IMR-90 (cell line): ENCODE data around the gene PCARE. TPM values are rescaled to one million over a fixed set of nuclear protein-coding genes. Genes with fewer than 3 reads are reported as not detected.

Experiments
- ATAC-seq: fragments of 200-7000 bp; cut with Tn5 transposase; 2 replicates; pipeline ENCODE4 v1.9.1; 2020; ENCODE audit warnings: low read depth, mild to moderate bottlenecking, moderate library complexity
- BruUV-seq: library from RNA; stranded (reverse); fragments of 400-500 nt; replicated peaks from 2 replicates; lab custom pipeline; 2021; lab: Mats Ljungman, UMichigan
- CTCF ChIA-PET: fragments of 300-600 bp; formaldehyde crosslinking; extraction: SDS; loops from one replicate; lab custom pipeline; 2021; ENCODE audit warnings: antibody characterized with exemption; lab: Yijun Ruan, JAX
- POLR2A ChIA-PET: fragments of 300-600 bp; sonication (Branson Sonifier 250); formaldehyde crosslinking; loops from one replicate; lab custom pipeline; 2022; ENCODE audit warnings: antibody characterized with exemption; ENCODE audit not compliant: unreplicated experiment; lab: Charles Lee
- DNase-seq: peaks from one replicate; pipeline ENCODE4 v3.0.0; 2013
- H2AFZ ChIP-seq: replicated peaks from 2 replicates; pipeline ENCODE3; 2013; ENCODE audit warnings: low read length, mild to moderate bottlenecking; ENCODE audit not compliant: poor library complexity
- H2AK5ac ChIP-seq: 2 replicates; pipeline ENCODE4 v1.6.1; 2013; ENCODE audit warnings: low read depth, low read length, inconsistent platforms
- H2AK9ac ChIP-seq: replicated peaks from 2 replicates; pipeline ENCODE3; 2013; ENCODE audit warnings: mild to moderate bottlenecking, low read depth, low read length, moderate library complexity; ENCODE audit not compliant: poor library complexity
- H2BK120ac ChIP-seq: 2 replicates; pipeline ENCODE4 v1.6.1; 2013; ENCODE audit warnings: low read depth, low read length, inconsistent platforms
- H2BK15ac ChIP-seq: 3 replicates; pipeline ENCODE4 v1.6.1; 2013; ENCODE audit warnings: low read depth, low read length, inconsistent platforms
- H2BK20ac ChIP-seq: 2 replicates; pipeline ENCODE4 v1.6.1; 2013; ENCODE audit warnings: low read depth, mild to moderate bottlenecking, inconsistent platforms, low read length, moderate library complexity
- H2BK5ac ChIP-seq: 2 replicates; pipeline ENCODE4 v1.6.1; 2013; ENCODE audit warnings: mild to moderate bottlenecking, low read depth, low read length, inconsistent platforms; ENCODE audit not compliant: poor library complexity, severe bottlenecking
- H3K14ac ChIP-seq: replicated peaks from 2 replicates; pipeline ENCODE4 v1.6.1; 2013; ENCODE audit warnings: low read depth, low read length, inconsistent platforms
- H3K18ac ChIP-seq: 2 replicates; pipeline ENCODE4 v1.6.1; 2013; ENCODE audit warnings: low read depth, low read length, control low read depth
- H3K23ac ChIP-seq: 2 replicates; pipeline ENCODE4 v1.6.1; 2013; ENCODE audit warnings: low read depth, low read length, inconsistent platforms
- H3K27ac ChIP-seq: 2 replicates; pipeline ENCODE4 v1.5.1; 2013; ENCODE audit warnings: mild to moderate bottlenecking, control low read depth, low read length; ENCODE audit not compliant: insufficient read depth
- H3K27me3 ChIP-seq: 2 replicates; pipeline ENCODE4 v1.6.1; 2013; ENCODE audit warnings: low read length; ENCODE audit not compliant: control insufficient read depth, insufficient read depth
- H3K36me3 ChIP-seq: 2 replicates; pipeline ENCODE4 v1.6.1; 2013; ENCODE audit warnings: low read length, mixed read lengths; ENCODE audit not compliant: control insufficient read depth, insufficient read depth
- H3K4ac ChIP-seq: 2 replicates; pipeline ENCODE4 v1.6.1; 2013; ENCODE audit warnings: low read depth, low read length, inconsistent platforms
- H3K4me1 ChIP-seq: 2 replicates; pipeline ENCODE4 v1.6.1; 2013; ENCODE audit warnings: low read length, mixed read lengths; ENCODE audit not compliant: control insufficient read depth, insufficient read depth
- H3K4me2 ChIP-seq: 2 replicates; pipeline ENCODE4 v1.6.1; 2013; ENCODE audit warnings: low read depth, mild to moderate bottlenecking, control low read depth, low read length, moderate library complexity
- H3K4me3 ChIP-seq: 2 replicates; pipeline ENCODE4 v1.5.1; 2013; ENCODE audit warnings: low read depth, mild to moderate bottlenecking, control low read depth, low read length, moderate library complexity; ENCODE audit not compliant: insufficient read depth
- H3K56ac ChIP-seq: 2 replicates; pipeline ENCODE4 v1.6.1; 2013; ENCODE audit warnings: low read length, inconsistent platforms; ENCODE audit not compliant: insufficient read depth; ENCODE audit errors: extremely low read depth
- H3K79me1 ChIP-seq, 2 experiments: 2 replicates each; pipeline ENCODE4 v1.6.1; 2013; ENCODE audit warnings: low read length in 2 of 2, inconsistent platforms in 1 of 2, low read depth in 1 of 2
- H3K9ac ChIP-seq: 2 replicates; pipeline ENCODE4 v1.6.1; 2013; ENCODE audit warnings: low read depth, low read length, control low read depth
- H3K9me1 ChIP-seq: 2 replicates; pipeline ENCODE4 v1.6.1; 2013; ENCODE audit warnings: low read length, inconsistent platforms; ENCODE audit not compliant: insufficient read depth
- H3K9me3 ChIP-seq: 2 replicates; pipeline ENCODE4 v1.6.1; 2013; ENCODE audit warnings: low read length; ENCODE audit not compliant: control insufficient read depth, insufficient read depth
- H4K20me1 ChIP-seq: 2 replicates; pipeline ENCODE4 v1.6.1; 2013; ENCODE audit warnings: low read length, inconsistent platforms; ENCODE audit not compliant: insufficient read depth
- H4K5ac ChIP-seq: 2 replicates; pipeline ENCODE4 v1.6.1; 2013; ENCODE audit warnings: mild to moderate bottlenecking, low read depth, low read length, control low read depth
- H4K8ac ChIP-seq, 2 experiments: 2 replicates each; pipeline ENCODE4 v1.6.1; 2013; ENCODE audit warnings: low read depth in 2 of 2, low read length in 2 of 2, control low read depth in 1 of 2, inconsistent platforms in 1 of 2
- H4K91ac ChIP-seq: 2 replicates; pipeline ENCODE4 v1.6.1; 2013; ENCODE audit warnings: low read depth, low read length, inconsistent platforms; ENCODE audit not compliant: insufficient read depth
- BHLHE40 ChIP-seq: fragments of 150-350 bp; IDR thresholded peaks from 2 replicates; pipeline ENCODE4 v1.6.1; 2016; ENCODE audit warnings: mild to moderate bottlenecking, low read depth, low read length
- CEBPB ChIP-seq: IDR thresholded peaks from 2 replicates; pipeline ENCODE4 v1.6.1; 2012; ENCODE audit warnings: low read depth, low read length, improper control_type of control experiment
- CHD1 ChIP-seq: IDR thresholded peaks from 2 replicates; pipeline ENCODE4 v1.6.1; 2012; ENCODE audit warnings: low read depth, low read length, improper control_type of control experiment
- FOS ChIP-seq: fragments of 150-350 bp; IDR thresholded peaks from 2 replicates; pipeline ENCODE4 v1.6.1; 2016; ENCODE audit warnings: low read depth, low read length
- MAFK ChIP-seq: IDR thresholded peaks from 2 replicates; pipeline ENCODE4 v1.6.1; 2012; ENCODE audit warnings: low read depth, low read length, improper control_type of control experiment
- MAZ ChIP-seq: IDR thresholded peaks from 2 replicates; pipeline ENCODE4 v1.6.1; 2012; ENCODE audit warnings: low read depth, mild to moderate bottlenecking, low read length, improper control_type of control experiment, moderate library complexity, borderline replicate concordance
- MXI1 ChIP-seq: IDR thresholded peaks from 2 replicates; pipeline ENCODE4 v1.6.1; 2012; ENCODE audit warnings: low read depth, mild to moderate bottlenecking, low read length, moderate library complexity, borderline replicate concordance
- POLR2A ChIP-seq: IDR thresholded peaks from 2 replicates; pipeline ENCODE4 v1.6.1; 2012; ENCODE audit warnings: mild to moderate bottlenecking, low read depth, low read length
- RAD21 ChIP-seq: IDR thresholded peaks from 2 replicates; pipeline ENCODE4 v1.6.1; 2012; ENCODE audit warnings: low read length, improper control_type of control experiment
- RCOR1 ChIP-seq: IDR thresholded peaks from 2 replicates; pipeline ENCODE4 v1.6.1; 2012; ENCODE audit warnings: mild to moderate bottlenecking, low read length, improper control_type of control experiment; ENCODE audit not compliant: insufficient replicate concordance
- RFX5 ChIP-seq: IDR thresholded peaks from 2 replicates; pipeline ENCODE4 v1.8.0; 2012; ENCODE audit warnings: low read depth, mild to moderate bottlenecking, low read length, moderate library complexity
- SMC3 ChIP-seq: fragments of 150-350 bp; IDR thresholded peaks from 2 replicates; pipeline ENCODE4 v1.6.1; 2016; ENCODE audit warnings: low read depth, mild to moderate bottlenecking, antibody characterized with exemption, low read length, moderate library complexity
- USF2 ChIP-seq: fragments of 150-350 bp; IDR thresholded peaks from 2 replicates; pipeline ENCODE4 v1.6.1; 2017; ENCODE audit warnings: mild to moderate bottlenecking, antibody characterized with exemption, low read length, low read depth
- WGBS, 2 experiments: methylation state at CpG; one replicate each; pipeline versions ENCODE4 v1.1.5 to v1.1.7; 2013; ENCODE audit warnings: missing lambda C conversion rate in 2 of 2; ENCODE audit not compliant: insufficient read length in 1 of 2; ENCODE audit errors: extremely low coverage in 2 of 2; 5-methylcytosine and 5-hydroxymethylcytosine counted together
- dilution Hi-C: fragments of 300-500 bp; cut with HindIII; formaldehyde crosslinking; loops from one replicate; pipeline ENCODE4 v1.14.3; 2018; ENCODE audit warnings: low sequenced_read_pairs; ENCODE audit not compliant: unreplicated experiment
- in situ Hi-C: fragments of 300-500 bp; cut with MboI; formaldehyde crosslinking; loops from 3 replicates; pipeline ENCODE4 v1.14.3; 2019; ENCODE audit warnings: low sequenced_read_pairs, inconsistent platforms, mixed read lengths
- intact Hi-C: fragments of 100-400 bp; cut with micrococcal nuclease; formaldehyde crosslinking; loops from 2 replicates; pipeline ENCODE4 v1.10.0; 2022
- polyA plus RNA-seq, 3 experiments: library from polyadenylated mRNA; depleted of rRNA; stranded (reverse); fragments of >200 nt; gene quantifications; 2 replicates each; pipeline ENCODE4 v1.2.3, GENCODE V29; 2012; ENCODE audit warnings: low replicate concordance in 1 of 3
- total RNA-seq: library from RNA; depleted of rRNA; stranded (reverse); fragments of >200 nt; gene quantifications from 2 replicates; pipeline ENCODE4 v1.2.3, GENCODE V29; 2012
- TF ChIP-seq, protein P1 (sequence below): conservative IDR thresholded peaks from 2 replicates; pipeline ENCODE4 v1.5.1; 2012; ENCODE audit warnings: mild to moderate bottlenecking, low read depth, low read length, improper control_type of control experiment

The PCARE gene
- total and polyA plus RNA-seq, 2 of the 4 experiments (the other 2 are of a cell fraction): not detected

DNA sequence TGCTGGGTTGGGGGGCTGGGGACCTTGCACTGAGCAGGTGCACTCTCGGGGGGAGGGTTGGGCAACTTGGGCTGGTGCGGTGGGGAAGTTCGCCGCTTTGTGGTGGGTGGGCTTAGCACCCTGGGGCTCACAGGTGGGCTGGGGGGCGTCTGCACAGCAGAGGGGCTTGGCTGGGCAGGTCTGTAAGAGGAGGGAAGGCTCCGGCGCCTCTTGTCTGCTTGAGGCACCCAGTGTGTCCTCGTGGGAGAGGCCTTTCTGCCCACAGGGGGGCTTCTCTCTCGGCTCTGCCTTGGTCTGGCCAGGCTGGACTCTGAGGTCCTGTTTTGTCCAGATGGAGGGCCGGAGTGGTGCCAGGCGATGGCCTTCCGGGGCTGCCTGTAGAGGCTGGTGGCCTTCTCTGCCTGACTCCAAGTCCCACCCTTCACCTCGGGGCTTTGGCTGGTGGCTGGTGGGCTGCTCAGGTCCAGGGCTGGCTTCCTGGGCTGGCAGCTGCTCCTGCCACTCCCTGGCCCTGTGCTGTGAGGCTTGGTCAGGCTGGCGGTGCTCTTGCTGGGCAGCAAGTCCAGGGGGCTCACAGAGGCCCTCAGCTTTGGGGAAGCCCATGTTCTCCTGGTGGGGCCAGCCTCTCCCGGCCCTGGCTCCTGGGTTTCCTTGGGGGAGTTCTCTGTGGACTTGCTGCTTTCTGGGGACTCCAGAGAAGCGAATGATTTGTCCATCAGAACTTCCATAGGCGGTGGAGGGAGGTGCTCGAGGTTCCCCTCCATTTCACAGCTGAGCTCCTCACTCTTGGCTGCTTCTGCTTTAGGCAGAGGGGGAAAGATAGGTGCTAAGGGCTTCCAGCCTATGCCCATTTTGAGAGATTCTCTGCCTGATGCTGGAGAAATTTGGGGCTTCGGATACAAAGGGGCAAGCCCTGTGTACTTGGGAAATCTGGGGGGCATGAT, 3.0 kb downstream of the PCARE start (continued):
- TF ChIP-seq CHD1 (no peak), BHLHE40 (no peak)

DNA sequence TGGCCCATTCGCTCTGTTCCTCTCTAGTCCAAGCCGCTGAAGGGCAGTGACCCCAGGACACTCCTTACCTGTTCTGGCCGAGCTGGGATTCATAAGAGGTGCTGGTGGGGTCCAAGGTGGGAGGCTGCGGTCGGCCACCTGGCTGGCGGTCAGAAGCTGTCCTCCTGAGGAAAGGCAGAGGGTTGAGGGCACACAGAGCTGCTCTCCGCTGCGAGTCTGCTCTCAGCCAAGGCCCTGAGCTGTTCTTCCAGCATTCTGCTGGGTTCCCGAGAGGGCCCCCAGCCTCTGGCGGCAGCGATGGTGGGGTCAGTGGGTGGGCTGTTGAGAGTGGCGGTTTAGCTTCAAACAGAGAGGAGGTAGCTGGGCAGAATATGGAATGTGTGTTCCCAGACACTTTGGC, 3.8 kb downstream of the PCARE start:
- no peaks in the 10 kb centered on the region; the same call in 1 of the 2 replicates for H3K4me1 ChIP-seq
- in situ Hi-C loops (no loop called here), intact Hi-C loops (no loop called here), dilution Hi-C loops (no loop called here)
- CTCF ChIA-PET: interaction anchor here (0.6 kb wide), 1 partner anchor 33 kb away, joined by 4 read pairs; no protein-coding TSS in a partner anchor
- no peaks in the 10 kb centered on the region for H4K20me1 ChIP-seq
- H3K4me2 ChIP-seq: no peak overlapping the region
- no peak overlapping the region for H4K5ac ChIP-seq
- no peak overlapping the region for H3K4ac ChIP-seq
- no peak overlapping the region for H3K4me3 ChIP-seq
- no peak overlapping the region for H4K8ac ChIP-seq
- no peak overlapping the region for H2AFZ ChIP-seq
- H2AK5ac ChIP-seq: no peak overlapping the region
- no peaks in the 10 kb centered on the region for H3K9me1 ChIP-seq
- H3K56ac ChIP-seq: no peak overlapping the region
- H3K9me3 ChIP-seq: no peaks in the 10 kb centered on the region
- no peak for DNase-seq
- H2BK20ac ChIP-seq: no peak overlapping the region
- ATAC-seq: no peak
- no peak overlapping the region for H2BK15ac ChIP-seq
- no peak overlapping the region for H3K23ac ChIP-seq
- H2AK9ac ChIP-seq: no peak overlapping the region
- no peaks in the 10 kb centered on the region for H3K36me3 ChIP-seq
- H3K27me3 ChIP-seq: peaks cover 6% of the 10 kb centered on the region
- BruUV-seq: no TSS peak
- H3K27ac ChIP-seq: no peak overlapping the region
- H2BK5ac ChIP-seq: no peak overlapping the region
- H3K9ac ChIP-seq: no peak overlapping the region
- no peak overlapping the region for H3K18ac ChIP-seq
- H4K91ac ChIP-seq: no peak overlapping the region
- H2BK120ac ChIP-seq: no peak overlapping the region
- POLR2A ChIA-PET: no interaction called here
- WGBS, 2 experiments: 20% methylated on average over 1 of the region's 12 CpGs; no CpG with 5 or more reads in 1 of the 2 experiments
- no peaks in the 10 kb centered on the region for H3K79me1 ChIP-seq
- H3K14ac ChIP-seq: no peak overlapping the region
- TF ChIP-seq CEBPB (no peak), POLR2A (no peak), MAZ (no peak), SMC3 (no peak), RFX5 (no peak), USF2 (no peak), RCOR1 (no peak), BHLHE40 (no peak), FOS (no peak), CHD1 (no peak), MAFK (no peak), MXI1 (no peak), RAD21 (no peak)
- TF ChIP-seq, protein P1, sequence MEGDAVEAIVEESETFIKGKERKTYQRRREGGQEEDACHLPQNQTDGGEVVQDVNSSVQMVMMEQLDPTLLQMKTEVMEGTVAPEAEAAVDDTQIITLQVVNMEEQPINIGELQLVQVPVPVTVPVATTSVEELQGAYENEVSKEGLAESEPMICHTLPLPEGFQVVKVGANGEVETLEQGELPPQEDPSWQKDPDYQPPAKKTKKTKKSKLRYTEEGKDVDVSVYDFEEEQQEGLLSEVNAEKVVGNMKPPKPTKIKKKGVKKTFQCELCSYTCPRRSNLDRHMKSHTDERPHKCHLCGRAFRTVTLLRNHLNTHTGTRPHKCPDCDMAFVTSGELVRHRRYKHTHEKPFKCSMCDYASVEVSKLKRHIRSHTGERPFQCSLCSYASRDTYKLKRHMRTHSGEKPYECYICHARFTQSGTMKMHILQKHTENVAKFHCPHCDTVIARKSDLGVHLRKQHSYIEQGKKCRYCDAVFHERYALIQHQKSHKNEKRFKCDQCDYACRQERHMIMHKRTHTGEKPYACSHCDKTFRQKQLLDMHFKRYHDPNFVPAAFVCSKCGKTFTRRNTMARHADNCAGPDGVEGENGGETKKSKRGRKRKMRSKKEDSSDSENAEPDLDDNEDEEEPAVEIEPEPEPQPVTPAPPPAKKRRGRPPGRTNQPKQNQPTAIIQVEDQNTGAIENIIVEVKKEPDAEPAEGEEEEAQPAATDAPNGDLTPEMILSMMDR: no peak
